NOMO-1 (cell line): ENCODE measurements around the gene CFAP46.

Experiments used
- DNase-seq, 2 experiments: peaks; one replicate each; lab custom pipeline; 2025; ENCODE audit not compliant: unreplicated experiment in 2 of 2; lab: John Stamatoyannopoulos, UW

CFAP46 gene

GRCh38 chr10:132942101-132943057 lies at the start of gene CFAP46:
Gene CFAP46 (minus strand): TSS chr10:132942570. CDS start chr10:132942484, 86 bp downstream.
- no peak for DNase-seq

- no peak for DNase-seq
Observed at GRCh38 chr10:132991706-132992432, 49.5 kb upstream of the CFAP46 start.

- no peak for DNase-seq
Observed at GRCh38 chr10:132990684-132991545, 48.5 kb upstream of the CFAP46 start.

- no peak for DNase-seq
Observed at GRCh38 chr10:132989476-132990415, 47.4 kb upstream of the CFAP46 start.

GRCh38 chr10:132988988-132989387 lies 46.6 kb upstream of the CFAP46 start:
- no peak for DNase-seq

- DNase-seq, result no peak
Observed at GRCh38 chr10:132987671-132988571, 45.6 kb upstream of the CFAP46 start.

GRCh38 chr10:132986978-132987377 lies 44.6 kb upstream of the CFAP46 start:
- DNase-seq, result no peak

GRCh38 chr10:132986576-132986975 lies 44.2 kb upstream of the CFAP46 start:
- DNase-seq, result no peak

- DNase-seq, result no peak
Observed at GRCh38 chr10:132986076-132986475, 43.7 kb upstream of the CFAP46 start.

- no peak for DNase-seq
Observed at GRCh38 chr10:132985546-132985900, 43.2 kb upstream of the CFAP46 start.

- DNase-seq, result no peak
Observed at GRCh38 chr10:132984801-132985545, 42.6 kb upstream of the CFAP46 start.

GRCh38 chr10:132984008-132984295 lies 41.6 kb upstream of the CFAP46 start:
- no peak for DNase-seq

- DNase-seq, result no peak
Observed at GRCh38 chr10:132983252-132984007, 41.1 kb upstream of the CFAP46 start.

- no peak for DNase-seq
Observed at GRCh38 chr10:132982301-132982989, 40.1 kb upstream of the CFAP46 start.

GRCh38 chr10:132981746-132982145 lies 39.4 kb upstream of the CFAP46 start:
- no peak for DNase-seq

- no peak for DNase-seq
Observed at GRCh38 chr10:132981173-132981555, 38.8 kb upstream of the CFAP46 start.
